Measurements from ENCODE around the gene AMD1.

The AMD1 gene

GRCh38 chr6:110858016-110858415, 16.6 kb upstream of the AMD1 start:
- Histone ChIP-seq H3K4me3 (ENCODE audit: low read length) (no peak overlapping the region), H3K9me3 (replicated peaks; ENCODE audit: low read length) (no peaks in the 10 kb centered on the region), H3K4me2 (ENCODE audit: low read length) (no peak overlapping the region), H3K27me3 (ENCODE audit: control insufficient read depth, insufficient read depth, low read length) (no peaks in the 10 kb centered on the region), H3K9ac (ENCODE audit: low read depth, low read length) (no peak overlapping the region), H3K4me1 (ENCODE audit: control insufficient read depth, insufficient read depth, low read length) (no peaks in the 10 kb centered on the region), H3K36me3 (ENCODE audit: insufficient read depth, low read length) (no peaks in the 10 kb centered on the region)

GRCh38 chr6:110858562-110859214, 15.9 kb upstream of the AMD1 start:
- Histone ChIP-seq H3K36me3 (ENCODE audit: insufficient read depth, low read length) (no peaks in the 10 kb centered on the region), H3K27me3 (ENCODE audit: control insufficient read depth, insufficient read depth, low read length) (no peaks in the 10 kb centered on the region), H3K4me2 (ENCODE audit: low read length) (no peak overlapping the region), H3K9me3 (replicated peaks; ENCODE audit: low read length) (no peaks in the 10 kb centered on the region), H3K9ac (ENCODE audit: low read depth, low read length) (no peak overlapping the region), H3K4me3 (ENCODE audit: low read length) (no peak overlapping the region), H3K4me1 (ENCODE audit: control insufficient read depth, insufficient read depth, low read length) (no peaks in the 10 kb centered on the region)

GRCh38 chr6:110859335-110859792, 15.2 kb upstream of the AMD1 start:
- no peak overlapping the region for H3K4me3 ChIP-seq (ENCODE audit: low read length)
- H3K27me3 ChIP-seq (ENCODE audit: control insufficient read depth, insufficient read depth, low read length) = no peaks in the 10 kb centered on the region
- H3K4me2 ChIP-seq (ENCODE audit: low read length) = no peak overlapping the region
- no peak overlapping the region for H3K9ac ChIP-seq (ENCODE audit: low read depth, low read length)
- H3K9me3 ChIP-seq (replicated peaks; ENCODE audit: low read length) = no peaks in the 10 kb centered on the region
- no peaks in the 10 kb centered on the region for H3K36me3 ChIP-seq (ENCODE audit: insufficient read depth, low read length)
- no peaks in the 10 kb centered on the region for H3K4me1 ChIP-seq (ENCODE audit: control insufficient read depth, insufficient read depth, low read length)

GRCh38 chr6:110864824-110865223, 9.8 kb upstream of the AMD1 start:
- no peaks in the 10 kb centered on the region for H3K4me1 ChIP-seq (ENCODE audit: control insufficient read depth, insufficient read depth, low read length)
- H3K4me3 ChIP-seq (ENCODE audit: low read length) = no peak overlapping the region
- H3K9me3 ChIP-seq (replicated peaks; ENCODE audit: low read length) = no peaks in the 10 kb centered on the region
- H3K27me3 ChIP-seq (ENCODE audit: control insufficient read depth, insufficient read depth, low read length) = no peaks in the 10 kb centered on the region
- H3K4me2 ChIP-seq (ENCODE audit: low read length) = no peak overlapping the region
- no peak overlapping the region for H3K9ac ChIP-seq (ENCODE audit: low read depth, low read length)
- no peaks in the 10 kb centered on the region for H3K36me3 ChIP-seq (ENCODE audit: insufficient read depth, low read length)

DNA sequence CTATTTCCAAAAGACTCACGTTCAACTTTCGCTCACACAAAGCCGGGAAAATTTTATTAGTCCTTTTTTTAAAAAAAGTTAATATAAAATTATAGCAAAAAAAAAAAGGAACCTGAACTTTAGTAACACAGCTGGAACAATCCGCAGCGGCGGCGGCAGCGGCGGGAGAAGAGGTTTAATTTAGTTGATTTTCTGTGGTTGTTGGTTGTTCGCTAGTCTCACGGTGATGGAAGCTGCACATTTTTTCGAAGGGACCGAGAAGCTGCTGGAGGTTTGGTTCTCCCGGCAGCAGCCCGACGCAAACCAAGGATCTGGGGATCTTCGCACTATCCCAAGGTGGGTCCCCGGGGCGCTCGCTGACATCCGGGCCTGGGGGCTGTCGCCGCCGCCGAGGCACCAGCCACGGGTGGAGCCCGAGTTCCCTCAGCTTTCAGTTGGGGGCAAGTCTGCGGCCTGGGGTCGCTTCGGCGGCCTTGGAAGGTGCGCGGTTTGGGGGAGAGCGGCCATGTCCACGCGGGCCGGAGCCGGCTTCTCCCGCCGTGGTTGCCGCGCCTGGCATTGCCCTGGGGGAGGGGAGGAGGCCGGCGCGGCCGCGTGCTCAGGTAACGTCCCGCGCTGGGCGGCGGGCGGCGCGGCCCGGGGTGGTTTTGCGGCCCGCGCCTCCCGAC, 429 bp downstream of the AMD1 start:
- H3K4me2 ChIP-seq (ENCODE audit: low read length) = peak overlapping the region; percentile 84
- H3K27me3 ChIP-seq (ENCODE audit: control insufficient read depth, insufficient read depth, low read length) = no peaks in the 10 kb centered on the region
- no peaks in the 10 kb centered on the region for H3K9me3 ChIP-seq (replicated peaks; ENCODE audit: low read length)
- H3K4me1 ChIP-seq (ENCODE audit: control insufficient read depth, insufficient read depth, low read length) = peaks cover 34% of the 10 kb centered on the region
- H3K9ac ChIP-seq (ENCODE audit: low read depth, low read length) = peak overlapping the region; percentile 96
- no peaks in the 10 kb centered on the region for H3K36me3 ChIP-seq (ENCODE audit: insufficient read depth, low read length)
- H3K4me3 ChIP-seq (ENCODE audit: low read length) = peak overlapping the region; percentile 73

- H3K36me3 ChIP-seq (ENCODE audit: insufficient read depth, low read length) = no peaks in the 10 kb centered on the region
- peak overlapping the region; percentile 73 for H3K4me3 ChIP-seq (ENCODE audit: low read length)
- H3K4me1 ChIP-seq (ENCODE audit: control insufficient read depth, insufficient read depth, low read length) = peaks cover 34% of the 10 kb centered on the region
- peak overlapping the region; percentile 84 for H3K4me2 ChIP-seq (ENCODE audit: low read length)
- H3K27me3 ChIP-seq (ENCODE audit: control insufficient read depth, insufficient read depth, low read length) = no peaks in the 10 kb centered on the region
- peak overlapping the region; percentile 96 for H3K9ac ChIP-seq (ENCODE audit: low read depth, low read length)
- H3K9me3 ChIP-seq (replicated peaks; ENCODE audit: low read length) = no peaks in the 10 kb centered on the region
Measured at GRCh38 chr6:110875548-110876169, 1.1 kb downstream of the AMD1 start.

DNA sequence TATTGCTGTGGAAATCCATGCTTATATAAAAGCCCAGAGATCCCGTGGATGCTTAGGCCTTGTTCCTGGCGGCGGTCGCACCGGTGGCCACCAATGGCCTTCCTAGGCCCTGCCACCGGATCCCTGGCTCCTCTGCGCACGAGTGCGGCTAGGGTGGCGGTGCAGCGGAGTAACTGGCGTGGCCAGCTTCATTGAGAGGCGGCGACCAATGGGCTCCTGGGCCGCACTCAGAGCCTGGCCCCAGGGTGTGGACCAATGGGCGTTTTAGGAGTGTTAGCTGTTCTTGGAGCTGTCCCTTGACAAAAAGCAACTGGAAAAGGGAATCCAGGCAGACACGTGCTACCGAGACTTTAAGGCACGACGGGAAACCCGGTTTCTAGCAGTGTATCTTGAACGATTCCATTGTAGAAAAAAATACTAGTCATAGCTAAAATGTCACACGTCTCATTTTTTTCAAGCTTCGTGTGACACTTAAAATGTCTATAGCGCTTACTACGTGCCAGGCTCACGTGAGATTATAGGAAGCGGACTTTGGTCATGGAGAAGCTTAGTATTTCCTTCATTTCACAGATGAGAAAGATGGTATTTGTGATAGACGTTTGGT, 1.7 kb downstream of the AMD1 start:
- peak overlapping the region; percentile 96 for H3K9ac ChIP-seq (ENCODE audit: low read depth, low read length)
- peak overlapping the region; percentile 73 for H3K4me3 ChIP-seq (ENCODE audit: low read length)
- H3K27me3 ChIP-seq (ENCODE audit: control insufficient read depth, insufficient read depth, low read length) = no peaks in the 10 kb centered on the region
- no peaks in the 10 kb centered on the region for H3K9me3 ChIP-seq (replicated peaks; ENCODE audit: low read length)
- peak overlapping the region; percentile 84 for H3K4me2 ChIP-seq (ENCODE audit: low read length)
- peaks cover 34% of the 10 kb centered on the region for H3K4me1 ChIP-seq (ENCODE audit: control insufficient read depth, insufficient read depth, low read length)
- no peaks in the 10 kb centered on the region for H3K36me3 ChIP-seq (ENCODE audit: insufficient read depth, low read length)

DNA sequence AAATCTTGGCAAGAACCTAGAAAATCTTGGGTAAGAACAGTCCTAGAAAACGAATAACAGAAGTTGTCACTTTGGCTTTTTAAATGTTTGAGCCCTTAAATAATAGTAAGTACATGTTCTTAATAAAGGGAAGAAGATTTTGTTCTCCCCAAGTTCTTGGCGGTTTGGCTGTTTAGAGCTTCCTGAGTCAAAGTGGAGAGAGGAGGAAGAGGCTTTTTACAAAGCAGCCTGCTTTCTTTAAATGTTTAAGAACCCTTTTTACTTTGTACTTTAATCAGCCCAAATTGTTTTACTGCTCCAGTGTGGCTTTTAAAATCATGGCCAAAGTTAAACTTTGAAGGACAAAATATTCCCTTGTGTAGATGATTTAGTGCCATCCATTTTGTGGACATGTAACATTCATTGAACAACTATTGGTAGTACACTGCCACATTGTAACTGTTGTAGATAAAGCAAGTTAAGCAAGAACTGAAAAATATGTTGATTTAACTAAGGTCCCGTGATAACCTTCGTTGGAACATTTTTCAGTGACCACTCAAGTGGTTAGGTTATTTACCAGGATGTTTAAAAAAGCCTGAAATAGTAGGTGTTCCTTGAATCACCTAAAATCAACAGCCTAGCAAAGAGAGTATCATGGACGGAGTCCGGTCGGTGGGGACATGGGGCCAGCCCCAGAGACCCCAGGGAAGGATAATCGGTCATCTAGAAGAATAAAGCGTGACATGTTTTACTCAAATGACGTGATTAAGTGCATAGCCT, 2.4 kb downstream of the AMD1 start:
- H3K4me1 ChIP-seq (ENCODE audit: control insufficient read depth, insufficient read depth, low read length) = peaks cover 38% of the 10 kb centered on the region
- peak overlapping the region; percentile 84 for H3K4me2 ChIP-seq (ENCODE audit: low read length)

GRCh38 chr6:110877569-110877968, 3.0 kb downstream of the AMD1 start:
- Histone ChIP-seq H3K36me3 (ENCODE audit: insufficient read depth, low read length) (no peaks in the 10 kb centered on the region), H3K27me3 (ENCODE audit: control insufficient read depth, insufficient read depth, low read length) (no peaks in the 10 kb centered on the region), H3K4me3 (ENCODE audit: low read length) (peak overlapping the region; percentile 73), H3K4me1 (ENCODE audit: control insufficient read depth, insufficient read depth, low read length) (peaks cover 41% of the 10 kb centered on the region), H3K4me2 (ENCODE audit: low read length) (peak overlapping the region; percentile 84), H3K9ac (ENCODE audit: low read depth, low read length) (peak overlapping the region; percentile 96), H3K9me3 (replicated peaks; ENCODE audit: low read length) (no peaks in the 10 kb centered on the region)

More for the DNA sequence above, 2.4 kb downstream of the AMD1 start:
- Histone ChIP-seq H3K4me3 (ENCODE audit: low read length) (peak overlapping the region; percentile 73), H3K9me3 (replicated peaks; ENCODE audit: low read length) (no peaks in the 10 kb centered on the region), H3K36me3 (ENCODE audit: insufficient read depth, low read length) (no peaks in the 10 kb centered on the region), H3K9ac (ENCODE audit: low read depth, low read length) (peak overlapping the region; percentile 96), H3K27me3 (ENCODE audit: control insufficient read depth, insufficient read depth, low read length) (no peaks in the 10 kb centered on the region)

GRCh38 chr6:110878751-110879522, 4.4 kb downstream of the AMD1 start:
- Histone ChIP-seq H3K4me3 (ENCODE audit: low read length) (peak overlapping the region; percentile 73), H3K9me3 (replicated peaks; ENCODE audit: low read length) (no peaks in the 10 kb centered on the region), H3K4me2 (ENCODE audit: low read length) (peak overlapping the region; percentile 84), H3K9ac (ENCODE audit: low read depth, low read length) (peak overlapping the region; percentile 96), H3K36me3 (ENCODE audit: insufficient read depth, low read length) (no peaks in the 10 kb centered on the region), H3K4me1 (ENCODE audit: control insufficient read depth, insufficient read depth, low read length) (peaks cover 36% of the 10 kb centered on the region), H3K27me3 (ENCODE audit: control insufficient read depth, insufficient read depth, low read length) (no peaks in the 10 kb centered on the region)
